ENCODE data around the gene SCN1B.

Gene SCN1B

GRCh38 chr19:35000647-35001501 lies 29.4 kb upstream of the SCN1B start (continued):
- TF ChIP-seq PBX3 (CRISPR knock-in tag; IDR thresholded peaks at IDR 0.05) (no peak), PRDM2 (tag by site-specific recombination; IDR thresholded peaks at IDR 0.05; ENCODE audit: borderline replicate concordance) (peak; percentile 44; the same call in 1 of the 2 replicates), ZNF701 (tag by site-specific recombination; IDR thresholded peaks at IDR 0.05) (no peak), ZNF558 (tag by site-specific recombination; IDR thresholded peaks at IDR 0.05) (no peak), KLF16 (tag by site-specific recombination; IDR thresholded peaks at IDR 0.05) (peak; percentile 64), ZNF654 (tag by site-specific recombination; IDR thresholded peaks at IDR 0.05; ENCODE audit: low read depth) (no peak), ZNF580 (tag by site-specific recombination; IDR thresholded peaks at IDR 0.05) (peak; percentile 6; the same call in 1 of the 2 replicates), ZIC2 (tag by site-specific recombination; IDR thresholded peaks at IDR 0.05) (peak; percentile 62), ZNF324 (tag by site-specific recombination; IDR thresholded peaks at IDR 0.05) (no peak), PATZ1 (tag by site-specific recombination; IDR thresholded peaks at IDR 0.05) (peak; percentile 97), ZNF544 (tag by site-specific recombination; IDR thresholded peaks at IDR 0.05) (no peak), ZNF664 (tag by site-specific recombination; IDR thresholded peaks at IDR 0.05) (no peak), ZNF777 (tag by site-specific recombination; IDR thresholded peaks at IDR 0.05; ENCODE audit: borderline replicate concordance) (no peak), KLF9 (tag by site-specific recombination; IDR thresholded peaks at IDR 0.05; ENCODE audit: low read depth) (peak; percentile 63), BCL11B (tag by site-specific recombination; IDR thresholded peaks at IDR 0.05; ENCODE audit: low read depth) (no peak; the same call in 1 of the 2 replicates), ZNF391 (tag by site-specific recombination; IDR thresholded peaks at IDR 0.05; ENCODE audit: borderline replicate concordance, low read depth) (peak; percentile 66; the same call in 1 of the 2 replicates), ZNF837 (tag by site-specific recombination; IDR thresholded peaks at IDR 0.05) (no peak), KLF7 (tag by site-specific recombination; IDR thresholded peaks at IDR 0.05; ENCODE audit: borderline replicate concordance) (peak; percentile 38; the same call in 1 of the 2 replicates), ZNF416 (tag by site-specific recombination; IDR thresholded peaks at IDR 0.05) (no peak), ZNF629 (tag by site-specific recombination; IDR thresholded peaks at IDR 0.05) (peak; percentile 70; the same call in 1 of the 2 replicates), ZNF184 (tag by site-specific recombination; IDR thresholded peaks at IDR 0.05) (no peak), REST (tag by site-specific recombination; IDR thresholded peaks at IDR 0.05) (0 out of 2 replicates have a peak, but pooled peaks have one; percentile 26), ZNF292 (tag by site-specific recombination; IDR thresholded peaks at IDR 0.05; ENCODE audit: borderline replicate concordance, low read depth) (no peak), ZNF423 (tag by site-specific recombination; IDR thresholded peaks at IDR 0.05) (no peak), FEZF1 (tag by site-specific recombination; IDR thresholded peaks at IDR 0.05) (no peak), ZFP69B (tag by site-specific recombination; IDR thresholded peaks at IDR 0.05) (no peak), ZBTB21 (tag by site-specific recombination; IDR thresholded peaks at IDR 0.05) (no peak; the same call in none of the 2 replicates)

Data from HEK293 (cell line).